IMR-90 (cell line): ENCODE results near the gene ANKMY1. TPM values are rescaled to one million over a fixed set of nuclear protein-coding genes. Genes with fewer than 3 reads are reported as not detected.

Experiments
- ATAC-seq: fragments of 200-7000 bp; cut with Tn5 transposase; 2 replicates; pipeline ENCODE4 v1.9.1; 2020; ENCODE audit warnings: low read depth, mild to moderate bottlenecking, moderate library complexity
- BruUV-seq: library from RNA; stranded (reverse); fragments of 400-500 nt; replicated peaks from 2 replicates; lab custom pipeline; 2021; lab: Mats Ljungman, UMichigan
- CTCF ChIA-PET: fragments of 300-600 bp; formaldehyde crosslinking; extraction: SDS; loops from one replicate; lab custom pipeline; 2021; ENCODE audit warnings: antibody characterized with exemption; lab: Yijun Ruan, JAX
- POLR2A ChIA-PET: fragments of 300-600 bp; sonication (Branson Sonifier 250); formaldehyde crosslinking; loops from one replicate; lab custom pipeline; 2022; ENCODE audit warnings: antibody characterized with exemption; ENCODE audit not compliant: unreplicated experiment; lab: Charles Lee
- DNase-seq: peaks from one replicate; pipeline ENCODE4 v3.0.0; 2013
- H2AFZ ChIP-seq: replicated peaks from 2 replicates; pipeline ENCODE3; 2013; ENCODE audit warnings: low read length, mild to moderate bottlenecking; ENCODE audit not compliant: poor library complexity
- H2AK5ac ChIP-seq: 2 replicates; pipeline ENCODE4 v1.6.1; 2013; ENCODE audit warnings: low read depth, low read length, inconsistent platforms
- H2AK9ac ChIP-seq: replicated peaks from 2 replicates; pipeline ENCODE3; 2013; ENCODE audit warnings: mild to moderate bottlenecking, low read depth, low read length, moderate library complexity; ENCODE audit not compliant: poor library complexity
- H2BK120ac ChIP-seq: 2 replicates; pipeline ENCODE4 v1.6.1; 2013; ENCODE audit warnings: low read depth, low read length, inconsistent platforms
- H2BK15ac ChIP-seq: 3 replicates; pipeline ENCODE4 v1.6.1; 2013; ENCODE audit warnings: low read depth, low read length, inconsistent platforms
- H2BK20ac ChIP-seq: 2 replicates; pipeline ENCODE4 v1.6.1; 2013; ENCODE audit warnings: low read depth, mild to moderate bottlenecking, inconsistent platforms, low read length, moderate library complexity
- H2BK5ac ChIP-seq: 2 replicates; pipeline ENCODE4 v1.6.1; 2013; ENCODE audit warnings: mild to moderate bottlenecking, low read depth, low read length, inconsistent platforms; ENCODE audit not compliant: poor library complexity, severe bottlenecking
- H3K14ac ChIP-seq: replicated peaks from 2 replicates; pipeline ENCODE4 v1.6.1; 2013; ENCODE audit warnings: low read depth, low read length, inconsistent platforms
- H3K18ac ChIP-seq: 2 replicates; pipeline ENCODE4 v1.6.1; 2013; ENCODE audit warnings: low read depth, low read length, control low read depth
- H3K23ac ChIP-seq: 2 replicates; pipeline ENCODE4 v1.6.1; 2013; ENCODE audit warnings: low read depth, low read length, inconsistent platforms
- H3K27ac ChIP-seq: 2 replicates; pipeline ENCODE4 v1.5.1; 2013; ENCODE audit warnings: mild to moderate bottlenecking, control low read depth, low read length; ENCODE audit not compliant: insufficient read depth
- H3K27me3 ChIP-seq: 2 replicates; pipeline ENCODE4 v1.6.1; 2013; ENCODE audit warnings: low read length; ENCODE audit not compliant: control insufficient read depth, insufficient read depth
- H3K36me3 ChIP-seq: 2 replicates; pipeline ENCODE4 v1.6.1; 2013; ENCODE audit warnings: low read length, mixed read lengths; ENCODE audit not compliant: control insufficient read depth, insufficient read depth
- H3K4ac ChIP-seq: 2 replicates; pipeline ENCODE4 v1.6.1; 2013; ENCODE audit warnings: low read depth, low read length, inconsistent platforms
- H3K4me1 ChIP-seq: 2 replicates; pipeline ENCODE4 v1.6.1; 2013; ENCODE audit warnings: low read length, mixed read lengths; ENCODE audit not compliant: control insufficient read depth, insufficient read depth
- H3K4me2 ChIP-seq: 2 replicates; pipeline ENCODE4 v1.6.1; 2013; ENCODE audit warnings: low read depth, mild to moderate bottlenecking, control low read depth, low read length, moderate library complexity
- H3K4me3 ChIP-seq: 2 replicates; pipeline ENCODE4 v1.5.1; 2013; ENCODE audit warnings: low read depth, mild to moderate bottlenecking, control low read depth, low read length, moderate library complexity; ENCODE audit not compliant: insufficient read depth
- H3K56ac ChIP-seq: 2 replicates; pipeline ENCODE4 v1.6.1; 2013; ENCODE audit warnings: low read length, inconsistent platforms; ENCODE audit not compliant: insufficient read depth; ENCODE audit errors: extremely low read depth
- H3K79me1 ChIP-seq, 2 experiments: 2 replicates each; pipeline ENCODE4 v1.6.1; 2013; ENCODE audit warnings: low read length in 2 of 2, inconsistent platforms in 1 of 2, low read depth in 1 of 2
- H3K9ac ChIP-seq: 2 replicates; pipeline ENCODE4 v1.6.1; 2013; ENCODE audit warnings: low read depth, low read length, control low read depth
- H3K9me1 ChIP-seq: 2 replicates; pipeline ENCODE4 v1.6.1; 2013; ENCODE audit warnings: low read length, inconsistent platforms; ENCODE audit not compliant: insufficient read depth
- H3K9me3 ChIP-seq: 2 replicates; pipeline ENCODE4 v1.6.1; 2013; ENCODE audit warnings: low read length; ENCODE audit not compliant: control insufficient read depth, insufficient read depth
- H4K20me1 ChIP-seq: 2 replicates; pipeline ENCODE4 v1.6.1; 2013; ENCODE audit warnings: low read length, inconsistent platforms; ENCODE audit not compliant: insufficient read depth
- H4K5ac ChIP-seq: 2 replicates; pipeline ENCODE4 v1.6.1; 2013; ENCODE audit warnings: mild to moderate bottlenecking, low read depth, low read length, control low read depth
- H4K8ac ChIP-seq, 2 experiments: 2 replicates each; pipeline ENCODE4 v1.6.1; 2013; ENCODE audit warnings: low read depth in 2 of 2, low read length in 2 of 2, control low read depth in 1 of 2, inconsistent platforms in 1 of 2
- H4K91ac ChIP-seq: 2 replicates; pipeline ENCODE4 v1.6.1; 2013; ENCODE audit warnings: low read depth, low read length, inconsistent platforms; ENCODE audit not compliant: insufficient read depth
- BHLHE40 ChIP-seq: fragments of 150-350 bp; IDR thresholded peaks from 2 replicates; pipeline ENCODE4 v1.6.1; 2016; ENCODE audit warnings: mild to moderate bottlenecking, low read depth, low read length
- CEBPB ChIP-seq: IDR thresholded peaks from 2 replicates; pipeline ENCODE4 v1.6.1; 2012; ENCODE audit warnings: low read depth, low read length, improper control_type of control experiment
- CHD1 ChIP-seq: IDR thresholded peaks from 2 replicates; pipeline ENCODE4 v1.6.1; 2012; ENCODE audit warnings: low read depth, low read length, improper control_type of control experiment
- CTCF ChIP-seq: conservative IDR thresholded peaks from 2 replicates; pipeline ENCODE4 v1.5.1; 2012; ENCODE audit warnings: mild to moderate bottlenecking, low read depth, low read length, improper control_type of control experiment
- ELK1 ChIP-seq: fragments of 150-350 bp; IDR thresholded peaks from 2 replicates; pipeline ENCODE4 v1.6.1; 2016; ENCODE audit warnings: low read depth, mild to moderate bottlenecking, low read length, moderate library complexity, borderline replicate concordance
- FOS ChIP-seq: fragments of 150-350 bp; IDR thresholded peaks from 2 replicates; pipeline ENCODE4 v1.6.1; 2016; ENCODE audit warnings: low read depth, low read length
- MAFK ChIP-seq: IDR thresholded peaks from 2 replicates; pipeline ENCODE4 v1.6.1; 2012; ENCODE audit warnings: low read depth, low read length, improper control_type of control experiment
- MAZ ChIP-seq: IDR thresholded peaks from 2 replicates; pipeline ENCODE4 v1.6.1; 2012; ENCODE audit warnings: low read depth, mild to moderate bottlenecking, low read length, improper control_type of control experiment, moderate library complexity, borderline replicate concordance
- MXI1 ChIP-seq: IDR thresholded peaks from 2 replicates; pipeline ENCODE4 v1.6.1; 2012; ENCODE audit warnings: low read depth, mild to moderate bottlenecking, low read length, moderate library complexity, borderline replicate concordance
- NFE2L2 ChIP-seq: fragments of 150-350 bp; IDR thresholded peaks from 2 replicates; pipeline ENCODE4 v1.6.1; 2016; ENCODE audit warnings: low read depth, mild to moderate bottlenecking, low read length
- POLR2A ChIP-seq: IDR thresholded peaks from 2 replicates; pipeline ENCODE4 v1.6.1; 2012; ENCODE audit warnings: mild to moderate bottlenecking, low read depth, low read length
- RAD21 ChIP-seq: IDR thresholded peaks from 2 replicates; pipeline ENCODE4 v1.6.1; 2012; ENCODE audit warnings: low read length, improper control_type of control experiment
- RCOR1 ChIP-seq: IDR thresholded peaks from 2 replicates; pipeline ENCODE4 v1.6.1; 2012; ENCODE audit warnings: mild to moderate bottlenecking, low read length, improper control_type of control experiment; ENCODE audit not compliant: insufficient replicate concordance
- RFX5 ChIP-seq: IDR thresholded peaks from 2 replicates; pipeline ENCODE4 v1.8.0; 2012; ENCODE audit warnings: low read depth, mild to moderate bottlenecking, low read length, moderate library complexity
- SMC3 ChIP-seq: fragments of 150-350 bp; IDR thresholded peaks from 2 replicates; pipeline ENCODE4 v1.6.1; 2016; ENCODE audit warnings: low read depth, mild to moderate bottlenecking, antibody characterized with exemption, low read length, moderate library complexity
- WGBS, 2 experiments: methylation state at CpG; one replicate each; pipeline versions ENCODE4 v1.1.5 to v1.1.7; 2013; ENCODE audit warnings: missing lambda C conversion rate in 2 of 2; ENCODE audit not compliant: insufficient read length in 1 of 2; ENCODE audit errors: extremely low coverage in 2 of 2; 5-methylcytosine and 5-hydroxymethylcytosine counted together
- dilution Hi-C: fragments of 300-500 bp; cut with HindIII; formaldehyde crosslinking; loops from one replicate; pipeline ENCODE4 v1.14.3; 2018; ENCODE audit warnings: low sequenced_read_pairs; ENCODE audit not compliant: unreplicated experiment
- in situ Hi-C: fragments of 300-500 bp; cut with MboI; formaldehyde crosslinking; loops from 3 replicates; pipeline ENCODE4 v1.14.3; 2019; ENCODE audit warnings: low sequenced_read_pairs, inconsistent platforms, mixed read lengths
- intact Hi-C: fragments of 100-400 bp; cut with micrococcal nuclease; formaldehyde crosslinking; loops from 2 replicates; pipeline ENCODE4 v1.10.0; 2022
- polyA plus RNA-seq, 3 experiments: library from polyadenylated mRNA; depleted of rRNA; stranded (reverse); fragments of >200 nt; gene quantifications; 2 replicates each; pipeline ENCODE4 v1.2.3, GENCODE V29; 2012; ENCODE audit warnings: low replicate concordance in 1 of 3
- total RNA-seq: library from RNA; depleted of rRNA; stranded (reverse); fragments of >200 nt; gene quantifications from 2 replicates; pipeline ENCODE4 v1.2.3, GENCODE V29; 2012

ANKMY1 gene
- total and polyA plus RNA-seq, 2 of the 4 experiments (the other 2 are of a cell fraction) = 2.9 to 5.5 TPM

- H3K4me3 ChIP-seq = no peak overlapping the region
- H2AFZ ChIP-seq = no peak overlapping the region
- H3K79me1 ChIP-seq = peaks cover 0 to 6% of the 10 kb centered on the region in 2 experiments; a peak in 1 of 4 replicates
- H3K56ac ChIP-seq = no peak overlapping the region
- dilution Hi-C loops (no loop called here), intact Hi-C loops (no loop called here), in situ Hi-C loops (no loop called here)
- no peak overlapping the region for H2BK120ac ChIP-seq
- ChIA-PET POLR2A (no interaction called here), CTCF (no interaction called here)
- peaks cover 4% of the 10 kb centered on the region; the same call in 1 of the 2 replicates for H3K9me1 ChIP-seq
- no peak overlapping the region for H2BK5ac ChIP-seq
- H3K23ac ChIP-seq = no peak overlapping the region
- H2BK20ac ChIP-seq = no peak overlapping the region
- no peak overlapping the region for H3K4ac ChIP-seq
- no peaks in the 10 kb centered on the region for H3K27me3 ChIP-seq
- H2AK5ac ChIP-seq = no peak overlapping the region
- no peak for ATAC-seq
- H4K91ac ChIP-seq = no peak overlapping the region
- no peak overlapping the region for H3K14ac ChIP-seq
- peaks cover 9% of the 10 kb centered on the region for H4K20me1 ChIP-seq
- H2AK9ac ChIP-seq = no peak overlapping the region
- H3K27ac ChIP-seq = no peak overlapping the region
- H3K4me1 ChIP-seq = no peaks in the 10 kb centered on the region
- no peaks in the 10 kb centered on the region for H3K9me3 ChIP-seq
- H4K8ac ChIP-seq = no peak overlapping the region
- WGBS, 2 experiments = 93% methylated on average over 11 of the region's 22 CpGs; no CpG with 5 or more reads in 1 of the 2 experiments
- no peak overlapping the region for H3K18ac ChIP-seq
- H3K36me3 ChIP-seq = peaks cover 43% of the 10 kb centered on the region
- no peak for DNase-seq
- H2BK15ac ChIP-seq = no peak overlapping the region
- TF ChIP-seq CTCF (no peak), BHLHE40 (no peak), MAFK (no peak), RCOR1 (no peak), MXI1 (no peak), ELK1 (no peak), NFE2L2 (no peak), CHD1 (no peak), POLR2A (no peak), RFX5 (no peak), CEBPB (no peak), MAZ (no peak), RAD21 (no peak), FOS (no peak), SMC3 (no peak)
- no peak overlapping the region for H3K9ac ChIP-seq
- no peak overlapping the region for H4K5ac ChIP-seq
- no TSS peak for BruUV-seq
- H3K4me2 ChIP-seq = no peak overlapping the region
Measured at GRCh38 chr2:240463274-240463865, 94.4 kb downstream of the ANKMY1 start.
